ENCODE measurements around the gene ADAMTS10. TPM values are rescaled to one million over a fixed set of nuclear protein-coding genes. Genes with fewer than 3 reads are reported as not detected.
"Not testable (repeated sequence)": the region's sequence is repeated elsewhere in the genome, so short reads cannot be mapped to it uniquely, and the experiment has no call there.

Gene ADAMTS10
- total RNA-seq, 1 donor from 2014 or later, result 87.6 TPM

DNA sequence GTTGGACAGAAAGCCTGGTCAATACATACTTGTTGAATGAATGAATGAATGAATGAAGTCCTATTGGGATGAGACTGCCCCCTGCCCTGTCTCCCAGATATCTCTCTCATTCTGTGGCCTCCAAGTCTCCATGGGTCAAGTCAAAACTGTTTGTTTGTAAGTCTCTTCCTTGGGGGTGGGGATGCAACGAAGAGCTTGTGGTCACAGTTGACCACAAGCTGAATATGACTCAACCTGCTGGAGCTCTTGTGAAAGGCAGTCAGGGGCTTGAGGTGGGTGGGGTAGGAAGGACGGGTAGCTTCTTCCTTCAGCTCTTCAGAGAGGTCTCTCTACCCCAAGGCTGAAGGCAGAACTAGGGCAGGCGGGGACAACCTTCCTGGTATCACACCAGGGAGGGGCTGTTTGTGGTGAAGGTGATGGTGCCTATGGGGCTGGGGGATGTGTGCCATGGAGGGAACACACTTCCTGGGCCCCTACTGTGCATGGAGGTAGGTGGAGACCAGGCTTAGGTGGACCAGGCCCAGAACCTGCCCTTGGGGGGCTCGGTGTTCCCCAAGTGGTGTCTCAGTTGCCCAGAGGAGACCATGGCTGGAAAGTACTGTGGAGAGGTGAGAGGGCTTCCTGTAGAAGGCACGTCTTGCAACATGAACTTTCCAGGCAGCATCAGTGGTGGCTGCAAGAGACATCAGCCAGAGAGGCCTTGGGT, 41.3 kb downstream of the ADAMTS10 start:
- Mint-ChIP-seq H3K9me3 (ENCODE audit: unreplicated experiment) (peaks cover 2% of the 10 kb centered on the region), H3K27me3 (ENCODE audit: unreplicated experiment) (peaks cover 3% of the 10 kb centered on the region), H3K27ac (ENCODE audit: unreplicated experiment) (no peak overlapping the region), H3K4me3 (ENCODE audit: unreplicated experiment) (no peak overlapping the region), H3K36me3 (ENCODE audit: unreplicated experiment) (no peaks in the 10 kb centered on the region), H3K4me1 (ENCODE audit: low read depth, unreplicated experiment) (no peaks in the 10 kb centered on the region)
- TF ChIP-seq, protein P1, sequence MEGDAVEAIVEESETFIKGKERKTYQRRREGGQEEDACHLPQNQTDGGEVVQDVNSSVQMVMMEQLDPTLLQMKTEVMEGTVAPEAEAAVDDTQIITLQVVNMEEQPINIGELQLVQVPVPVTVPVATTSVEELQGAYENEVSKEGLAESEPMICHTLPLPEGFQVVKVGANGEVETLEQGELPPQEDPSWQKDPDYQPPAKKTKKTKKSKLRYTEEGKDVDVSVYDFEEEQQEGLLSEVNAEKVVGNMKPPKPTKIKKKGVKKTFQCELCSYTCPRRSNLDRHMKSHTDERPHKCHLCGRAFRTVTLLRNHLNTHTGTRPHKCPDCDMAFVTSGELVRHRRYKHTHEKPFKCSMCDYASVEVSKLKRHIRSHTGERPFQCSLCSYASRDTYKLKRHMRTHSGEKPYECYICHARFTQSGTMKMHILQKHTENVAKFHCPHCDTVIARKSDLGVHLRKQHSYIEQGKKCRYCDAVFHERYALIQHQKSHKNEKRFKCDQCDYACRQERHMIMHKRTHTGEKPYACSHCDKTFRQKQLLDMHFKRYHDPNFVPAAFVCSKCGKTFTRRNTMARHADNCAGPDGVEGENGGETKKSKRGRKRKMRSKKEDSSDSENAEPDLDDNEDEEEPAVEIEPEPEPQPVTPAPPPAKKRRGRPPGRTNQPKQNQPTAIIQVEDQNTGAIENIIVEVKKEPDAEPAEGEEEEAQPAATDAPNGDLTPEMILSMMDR (IDR thresholded peaks at IDR 0.05; ENCODE audit: partially characterized antibody, unreplicated experiment), result no peak
- DNase-seq, result no peak

GRCh38 chr19:8567522-8568172, 42.9 kb downstream of the ADAMTS10 start:
- Mint-ChIP-seq H3K9me3 (ENCODE audit: unreplicated experiment) (no peaks in the 10 kb centered on the region), H3K27ac (ENCODE audit: unreplicated experiment) (no peak overlapping the region), H3K27me3 (ENCODE audit: unreplicated experiment) (peaks cover 3% of the 10 kb centered on the region), H3K4me1 (ENCODE audit: low read depth, unreplicated experiment) (no peaks in the 10 kb centered on the region), H3K36me3 (ENCODE audit: unreplicated experiment) (no peaks in the 10 kb centered on the region), H3K4me3 (ENCODE audit: unreplicated experiment) (no peak overlapping the region)
- TF ChIP-seq, protein P1 (IDR thresholded peaks at IDR 0.05; ENCODE audit: partially characterized antibody, unreplicated experiment), result no peak
- DNase-seq, result no peak

- Mint-ChIP-seq H3K27ac (ENCODE audit: unreplicated experiment) (no peak overlapping the region), H3K27me3 (ENCODE audit: unreplicated experiment) (peaks cover 3% of the 10 kb centered on the region), H3K4me3 (ENCODE audit: unreplicated experiment) (no peak overlapping the region), H3K9me3 (ENCODE audit: unreplicated experiment) (no peaks in the 10 kb centered on the region), H3K4me1 (ENCODE audit: low read depth, unreplicated experiment) (no peaks in the 10 kb centered on the region), H3K36me3 (ENCODE audit: unreplicated experiment) (no peaks in the 10 kb centered on the region)
- TF ChIP-seq, protein P1 (IDR thresholded peaks at IDR 0.05; ENCODE audit: partially characterized antibody, unreplicated experiment), result no peak
- DNase-seq, result no peak
Measured at GRCh38 chr19:8566855-8567254, 43.7 kb downstream of the ADAMTS10 start.

- H3K4me1 Mint-ChIP-seq (ENCODE audit: low read depth, unreplicated experiment); H3K4me3 Mint-ChIP-seq (ENCODE audit: unreplicated experiment); H3K27ac Mint-ChIP-seq (ENCODE audit: unreplicated experiment); H3K9me3 Mint-ChIP-seq (ENCODE audit: unreplicated experiment); H3K36me3 Mint-ChIP-seq (ENCODE audit: unreplicated experiment); H3K27me3 Mint-ChIP-seq (ENCODE audit: unreplicated experiment); DNase-seq: not testable (repeated sequence)
Measured at GRCh38 chr19:8564866-8565265, 45.6 kb downstream of the ADAMTS10 start.

DNA sequence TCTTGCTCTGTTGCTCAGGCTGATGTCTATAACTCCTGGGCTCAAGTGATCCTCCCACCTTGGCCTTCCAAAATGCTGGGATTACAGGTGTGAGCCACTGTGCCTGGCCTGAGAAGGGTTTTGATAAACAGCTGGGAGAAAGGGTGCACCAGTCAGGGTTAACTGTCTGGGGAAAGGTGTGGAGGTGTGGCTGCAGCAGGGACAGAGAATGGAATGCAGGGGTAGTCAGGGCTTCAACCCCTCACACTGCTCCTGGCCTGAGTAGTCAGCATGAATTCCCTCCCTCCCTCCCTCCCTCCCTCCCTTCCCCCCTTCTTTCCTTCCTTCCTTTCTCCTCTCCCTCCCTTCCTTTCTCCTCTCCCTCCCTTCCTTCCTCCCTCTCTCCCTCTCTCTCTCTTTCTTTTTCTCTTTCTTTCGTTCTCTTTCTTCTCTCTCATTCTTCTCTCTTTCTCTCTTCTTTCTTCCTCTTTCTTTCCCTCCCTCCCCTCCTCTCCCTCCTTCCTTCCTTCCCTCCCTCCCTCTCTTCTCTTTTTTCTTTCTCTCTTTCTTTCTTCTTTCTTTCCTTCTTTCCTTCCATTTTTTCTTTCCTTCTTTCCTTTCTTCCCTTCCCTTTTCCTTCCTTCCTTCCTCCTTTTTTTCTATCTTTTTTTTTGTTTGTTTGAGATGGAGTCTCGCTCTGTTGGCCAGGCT, 49.3 kb downstream of the ADAMTS10 start:
- Mint-ChIP-seq H3K9me3 (ENCODE audit: unreplicated experiment) (peaks cover 2% of the 10 kb centered on the region), H3K27ac (ENCODE audit: unreplicated experiment) (no peak overlapping the region), H3K27me3 (ENCODE audit: unreplicated experiment) (peaks cover 4% of the 10 kb centered on the region), H3K36me3 (ENCODE audit: unreplicated experiment) (no peaks in the 10 kb centered on the region), H3K4me1 (ENCODE audit: low read depth, unreplicated experiment) (no peaks in the 10 kb centered on the region), H3K4me3 (ENCODE audit: unreplicated experiment) (no peak overlapping the region)
- no peak for DNase-seq
- TF ChIP-seq, protein P1 (IDR thresholded peaks at IDR 0.05; ENCODE audit: partially characterized antibody, unreplicated experiment), result no peak
